KMS-11 (cell line): ENCODE results near the gene TBC1D19.

Experiments
- H2AFZ ChIP-seq: fragments of 200-600 bp; sonication (generic); 2 replicates; pipeline ENCODE4 v1.6.1; 2016; ENCODE audit warnings: antibody characterized with exemption, mixed run types, low read depth
- H3K27ac ChIP-seq: fragments of 200-600 bp; sonication (generic); 2 replicates; pipeline ENCODE4 v1.6.1; 2016; ENCODE audit warnings: mild to moderate bottlenecking, mixed run types
- H3K27me3 ChIP-seq: fragments of 200-600 bp; sonication (generic); 2 replicates; pipeline ENCODE4 v1.6.1; 2017; ENCODE audit warnings: mild to moderate bottlenecking, low read depth, mixed run types, moderate library complexity; ENCODE audit not compliant: insufficient read depth
- H3K36me3 ChIP-seq: fragments of 200-600 bp; sonication (generic); 2 replicates; pipeline ENCODE4 v1.6.1; 2017; ENCODE audit warnings: mild to moderate bottlenecking, mixed run types; ENCODE audit not compliant: insufficient read depth
- H3K4me1 ChIP-seq: fragments of 200-600 bp; sonication (generic); 2 replicates; pipeline ENCODE4 v1.6.1; 2016; ENCODE audit warnings: mild to moderate bottlenecking, low read depth, mixed run types; ENCODE audit not compliant: poor library complexity, severe bottlenecking
- H3K4me2 ChIP-seq: fragments of 200-600 bp; sonication (generic); 2 replicates; pipeline ENCODE4 v1.7.0; 2016; ENCODE audit warnings: mild to moderate bottlenecking, mixed run types
- H3K4me3 ChIP-seq: fragments of 200-600 bp; sonication (generic); IDR thresholded peaks from 2 replicates; pipeline ENCODE4 v1.6.1; 2017; ENCODE audit warnings: low read depth, low read length, mixed read lengths; ENCODE audit not compliant: insufficient read depth
- H3K79me2 ChIP-seq: fragments of 200-600 bp; sonication (generic); 2 replicates; pipeline ENCODE4 v1.6.1; 2016; ENCODE audit warnings: low read depth, mixed run types; ENCODE audit not compliant: insufficient read depth
- H3K9ac ChIP-seq: fragments of 200-600 bp; sonication (generic); 2 replicates; pipeline ENCODE4 v1.6.1; 2016; ENCODE audit warnings: mild to moderate bottlenecking, mixed run types
- H4K20me1 ChIP-seq: fragments of 200-600 bp; sonication (generic); 2 replicates; pipeline ENCODE4 v1.6.1; 2016; ENCODE audit warnings: mild to moderate bottlenecking, mixed run types; ENCODE audit not compliant: insufficient read depth
- TF ChIP-seq, protein P1 (sequence below): fragments of 200-600 bp; sonication (generic); conservative IDR thresholded peaks from 2 replicates; pipeline ENCODE4 v1.6.1; 2017; ENCODE audit warnings: low read depth, mild to moderate bottlenecking, antibody characterized with exemption, low read length, moderate library complexity, mixed read lengths

Gene TBC1D19

GRCh38 chr4:26787461-26788340 is 203.8 kb downstream of the TBC1D19 start:
- Histone ChIP-seq H3K9ac (no peak overlapping the region), H3K79me2 (no peaks in the 10 kb centered on the region), H3K4me1 (no peaks in the 10 kb centered on the region), H3K4me2 (no peak overlapping the region), H3K4me3 (no peak overlapping the region), H3K27ac (no peak overlapping the region), H3K27me3 (no peaks in the 10 kb centered on the region), H4K20me1 (no peaks in the 10 kb centered on the region), H2AFZ (no peak overlapping the region), H3K36me3 (no peaks in the 10 kb centered on the region)
- TF ChIP-seq, protein P1, sequence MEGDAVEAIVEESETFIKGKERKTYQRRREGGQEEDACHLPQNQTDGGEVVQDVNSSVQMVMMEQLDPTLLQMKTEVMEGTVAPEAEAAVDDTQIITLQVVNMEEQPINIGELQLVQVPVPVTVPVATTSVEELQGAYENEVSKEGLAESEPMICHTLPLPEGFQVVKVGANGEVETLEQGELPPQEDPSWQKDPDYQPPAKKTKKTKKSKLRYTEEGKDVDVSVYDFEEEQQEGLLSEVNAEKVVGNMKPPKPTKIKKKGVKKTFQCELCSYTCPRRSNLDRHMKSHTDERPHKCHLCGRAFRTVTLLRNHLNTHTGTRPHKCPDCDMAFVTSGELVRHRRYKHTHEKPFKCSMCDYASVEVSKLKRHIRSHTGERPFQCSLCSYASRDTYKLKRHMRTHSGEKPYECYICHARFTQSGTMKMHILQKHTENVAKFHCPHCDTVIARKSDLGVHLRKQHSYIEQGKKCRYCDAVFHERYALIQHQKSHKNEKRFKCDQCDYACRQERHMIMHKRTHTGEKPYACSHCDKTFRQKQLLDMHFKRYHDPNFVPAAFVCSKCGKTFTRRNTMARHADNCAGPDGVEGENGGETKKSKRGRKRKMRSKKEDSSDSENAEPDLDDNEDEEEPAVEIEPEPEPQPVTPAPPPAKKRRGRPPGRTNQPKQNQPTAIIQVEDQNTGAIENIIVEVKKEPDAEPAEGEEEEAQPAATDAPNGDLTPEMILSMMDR: no peak

DNA sequence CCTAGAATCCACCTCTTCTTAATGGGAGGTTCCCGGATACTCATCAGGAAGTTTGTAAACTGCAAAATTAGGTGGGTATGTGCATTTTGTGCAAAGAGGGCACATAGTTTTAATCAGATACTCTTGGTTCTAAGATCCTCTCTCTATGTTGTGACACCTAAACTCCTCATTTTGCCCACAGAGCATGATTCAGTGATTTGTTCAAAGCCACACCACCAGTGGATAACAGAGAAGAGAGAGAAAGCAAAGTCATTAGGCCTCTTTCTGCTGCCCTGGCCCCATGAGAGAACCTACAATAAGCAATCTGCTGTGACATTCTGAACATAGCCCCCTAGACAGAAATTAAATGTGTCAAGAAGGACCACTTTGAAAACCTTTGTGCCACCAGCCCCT is 204.5 kb downstream of the TBC1D19 start:
- Histone ChIP-seq H4K20me1 (no peaks in the 10 kb centered on the region), H3K4me3 (no peak overlapping the region), H2AFZ (no peak overlapping the region), H3K27me3 (no peaks in the 10 kb centered on the region), H3K4me2 (no peak overlapping the region), H3K9ac (no peak overlapping the region), H3K79me2 (no peaks in the 10 kb centered on the region), H3K27ac (no peak overlapping the region), H3K36me3 (no peaks in the 10 kb centered on the region), H3K4me1 (no peaks in the 10 kb centered on the region)
- TF ChIP-seq, protein P1: no peak

- H3K27ac ChIP-seq: no peak overlapping the region
- no peak overlapping the region for H3K4me2 ChIP-seq
- H2AFZ ChIP-seq: no peak overlapping the region
- H3K27me3 ChIP-seq: no peaks in the 10 kb centered on the region
- H3K4me1 ChIP-seq: no peaks in the 10 kb centered on the region
- no peaks in the 10 kb centered on the region for H4K20me1 ChIP-seq
- no peaks in the 10 kb centered on the region for H3K79me2 ChIP-seq
- TF ChIP-seq, protein P1: no peak
- H3K36me3 ChIP-seq: no peaks in the 10 kb centered on the region
- H3K4me3 ChIP-seq: no peak overlapping the region
- no peak overlapping the region for H3K9ac ChIP-seq
Observed at GRCh38 chr4:26789208-26789607, 205.3 kb downstream of the TBC1D19 start.

DNA sequence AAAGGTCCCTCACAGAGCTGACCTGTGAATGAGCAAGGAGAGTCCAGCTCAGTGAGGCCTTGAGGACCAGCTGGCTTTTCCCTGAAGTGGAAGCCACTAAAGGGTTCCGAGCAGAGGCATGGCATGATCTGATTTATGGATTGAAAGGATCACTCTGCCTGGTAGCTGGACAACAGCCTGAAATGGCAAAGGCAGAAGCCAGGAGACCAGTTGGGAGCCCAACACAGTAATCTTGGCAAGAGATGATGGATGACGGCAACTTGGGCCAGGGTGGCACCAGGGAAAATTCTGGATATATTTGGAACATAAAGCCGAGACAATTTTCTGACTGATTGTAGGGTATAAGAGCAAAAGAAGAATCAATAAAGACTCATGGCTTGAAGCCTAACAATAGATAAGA is 207.5 kb downstream of the TBC1D19 start:
- Histone ChIP-seq H3K4me3 (no peak overlapping the region), H3K27me3 (no peaks in the 10 kb centered on the region), H4K20me1 (no peaks in the 10 kb centered on the region), H3K79me2 (no peaks in the 10 kb centered on the region), H3K4me1 (no peaks in the 10 kb centered on the region), H3K9ac (no peak overlapping the region), H3K4me2 (no peak overlapping the region), H3K27ac (no peak overlapping the region), H3K36me3 (no peaks in the 10 kb centered on the region), H2AFZ (no peak overlapping the region)
- TF ChIP-seq, protein P1: no peak
